ENCODE results near the gene DSC2.

DSC2 gene

GRCh38 chr18:31098878-31099277, 3.3 kb downstream of the DSC2 start:
- no peak for DNase-seq (ENCODE audit: low read depth in 2 of 2)

GRCh38 chr18:31097666-31098065, 4.6 kb downstream of the DSC2 start:
- DNase-seq (ENCODE audit: low read depth in 2 of 2), result no peak

GRCh38 chr18:31093880-31094279, 8.3 kb downstream of the DSC2 start:
- no peak for DNase-seq (ENCODE audit: low read depth in 2 of 2)

- no peak for DNase-seq (ENCODE audit: low read depth in 2 of 2)
These were observed 8.9 kb downstream of the DSC2 start for GRCh38 chr18:31093294-31093693.

GRCh38 chr18:31091350-31091749, 10.9 kb downstream of the DSC2 start:
- DNase-seq (ENCODE audit: low read depth in 2 of 2), result no peak

GRCh38 chr18:31088532-31088931, 13.7 kb downstream of the DSC2 start:
- no peak for DNase-seq (ENCODE audit: low read depth in 2 of 2)

GRCh38 chr18:31079973-31080372, 22.2 kb downstream of the DSC2 start:
- no peak for DNase-seq (ENCODE audit: low read depth in 2 of 2)

GRCh38 chr18:31077878-31078277, 24.3 kb downstream of the DSC2 start:
- DNase-seq (ENCODE audit: low read depth in 2 of 2), result no peak

GRCh38 chr18:31072175-31072574, 30.0 kb downstream of the DSC2 start:
- DNase-seq (ENCODE audit: low read depth in 2 of 2), result no peak

GRCh38 chr18:31070206-31070605, 32.0 kb downstream of the DSC2 start:
- no peak for DNase-seq (ENCODE audit: low read depth in 2 of 2)

GRCh38 chr18:31066266-31066665, 36.0 kb downstream of the DSC2 start:
- DNase-seq (ENCODE audit: low read depth in 2 of 2), result no peak

GRCh38 chr18:31065036-31065773, 37.0 kb downstream of the DSC2 start:
- DNase-seq (ENCODE audit: low read depth in 2 of 2), result no peak

GRCh38 chr18:31064130-31064529, 38.1 kb downstream of the DSC2 start:
- no peak for DNase-seq (ENCODE audit: low read depth in 2 of 2)

- DNase-seq (ENCODE audit: low read depth in 2 of 2), result no peak
These were observed 40.3 kb downstream of the DSC2 start for GRCh38 chr18:31061945-31062344.

- DNase-seq (ENCODE audit: low read depth in 2 of 2), result no peak
These were observed 43.3 kb downstream of the DSC2 start for GRCh38 chr18:31058897-31059296.

- DNase-seq (ENCODE audit: low read depth in 2 of 2), result no peak
These were observed 44.3 kb downstream of the DSC2 start for GRCh38 chr18:31057917-31058316.

GRCh38 chr18:31057051-31057450, 45.2 kb downstream of the DSC2 start:
- no peak for DNase-seq (ENCODE audit: low read depth in 2 of 2)

GRCh38 chr18:31056296-31056695, 45.9 kb downstream of the DSC2 start:
- no peak for DNase-seq (ENCODE audit: low read depth in 2 of 2)

GRCh38 chr18:31050635-31051034, 51.6 kb downstream of the DSC2 start:
- DNase-seq (ENCODE audit: low read depth in 2 of 2), result no peak

GRCh38 chr18:31049189-31049588, 53.0 kb downstream of the DSC2 start:
- no peak for DNase-seq (ENCODE audit: low read depth in 2 of 2)

GRCh38 chr18:31048216-31048615, 54.0 kb downstream of the DSC2 start:
- DNase-seq (ENCODE audit: low read depth in 2 of 2), result no peak

GRCh38 chr18:31046916-31047315, 55.3 kb downstream of the DSC2 start:
- DNase-seq (ENCODE audit: low read depth in 2 of 2), result no peak

- no peak for DNase-seq (ENCODE audit: low read depth in 2 of 2)
These were observed 56.6 kb downstream of the DSC2 start for GRCh38 chr18:31045599-31045998.

GRCh38 chr18:31044926-31045325, 57.3 kb downstream of the DSC2 start:
- no peak for DNase-seq (ENCODE audit: low read depth in 2 of 2)

All from stimulated activated CD8-positive, alpha-beta memory T cell treated with anti-CD3 and anti-CD28 coated beads, Interleukin-15, amount 100 ng/mL, for 4 hours (primary cell).